GM10847 (cell line): Measurements from ENCODE around the gene SIL1.

Experiments
- POLR2A ChIP-seq: IDR thresholded peaks from 2 replicates; pipeline ENCODE4 v1.6.1; 2011; ENCODE audit not compliant: insufficient read length; ENCODE audit errors: extremely low read depth

Gene SIL1

GRCh38 chr5:139046551-139046950 is 151.6 kb downstream of the SIL1 start:
- no peak for TF ChIP-seq POLR2A

GRCh38 chr5:139043157-139043905 is 154.8 kb downstream of the SIL1 start:
- TF ChIP-seq POLR2A: no peak

- no peak for TF ChIP-seq POLR2A
Observed at GRCh38 chr5:139040081-139040480, 158.1 kb downstream of the SIL1 start.

GRCh38 chr5:139038613-139039305 is 159.4 kb downstream of the SIL1 start:
- TF ChIP-seq POLR2A: no peak

GRCh38 chr5:139037732-139038131 is 160.4 kb downstream of the SIL1 start:
- TF ChIP-seq POLR2A: no peak

GRCh38 chr5:139027150-139027549 is 171.0 kb downstream of the SIL1 start:
- no peak for TF ChIP-seq POLR2A

- no peak for TF ChIP-seq POLR2A
Observed at GRCh38 chr5:139025651-139026050, 172.5 kb downstream of the SIL1 start.

- TF ChIP-seq POLR2A: no peak
Observed at GRCh38 chr5:139023286-139023685, 174.9 kb downstream of the SIL1 start.

- no peak for TF ChIP-seq POLR2A
Observed at GRCh38 chr5:139022528-139022927, 175.6 kb downstream of the SIL1 start.

- no peak for TF ChIP-seq POLR2A
Observed at GRCh38 chr5:139021346-139021745, 176.8 kb downstream of the SIL1 start.

- TF ChIP-seq POLR2A: no peak
Observed at GRCh38 chr5:139019880-139020279, 178.3 kb downstream of the SIL1 start.

- no peak for TF ChIP-seq POLR2A
Observed at GRCh38 chr5:139019211-139019610, 179.0 kb downstream of the SIL1 start.

GRCh38 chr5:139017624-139018023 is 180.5 kb downstream of the SIL1 start:
- no peak for TF ChIP-seq POLR2A

- no peak for TF ChIP-seq POLR2A
Observed at GRCh38 chr5:139016186-139016585, 182.0 kb downstream of the SIL1 start.

- TF ChIP-seq POLR2A: no peak
Observed at GRCh38 chr5:139014726-139015125, 183.4 kb downstream of the SIL1 start.

- TF ChIP-seq POLR2A: no peak
Observed at GRCh38 chr5:139012176-139012575, 186.0 kb downstream of the SIL1 start.

GRCh38 chr5:139004374-139005307 is 193.5 kb downstream of the SIL1 start:
- no peak for TF ChIP-seq POLR2A
